Ovary (tissue), 3 donors: ENCODE results near the gene MYO6.

Experiments
- CTCF ChIP-seq, 3 donors: fragments of 450-650 bp in 2 of 3; fragments of 200-600 bp in 1 of 3; IDR thresholded peaks; one replicate each; pipeline versions ENCODE4 v1.5.1 to v1.8.0; 2016 to 2022; ENCODE audit warnings: antibody characterized with exemption in 3 of 3, mild to moderate bottlenecking in 1 of 3
- POLR2A ChIP-seq: fragments of 450-650 bp; IDR thresholded peaks from one replicate; pipeline ENCODE4 v1.6.1; 2017; ENCODE audit warnings: antibody characterized with exemption, mild to moderate bottlenecking, moderate library complexity
- donor health status: DM: no; HTN: no; CAD: no.

- TF ChIP-seq CTCF (IDR thresholded peaks at IDR 0.05) (no peak), POLR2A (no peak)
These were observed 164.0 kb downstream of the MYO6 start for GRCh38 chr6:75913040-75913439.
